Measurements from ENCODE around the gene BCAS1.

GRCh38 chr20:53990768-53991450, 79.5 kb downstream of the BCAS1 start:
- TF ChIP-seq, protein P1, sequence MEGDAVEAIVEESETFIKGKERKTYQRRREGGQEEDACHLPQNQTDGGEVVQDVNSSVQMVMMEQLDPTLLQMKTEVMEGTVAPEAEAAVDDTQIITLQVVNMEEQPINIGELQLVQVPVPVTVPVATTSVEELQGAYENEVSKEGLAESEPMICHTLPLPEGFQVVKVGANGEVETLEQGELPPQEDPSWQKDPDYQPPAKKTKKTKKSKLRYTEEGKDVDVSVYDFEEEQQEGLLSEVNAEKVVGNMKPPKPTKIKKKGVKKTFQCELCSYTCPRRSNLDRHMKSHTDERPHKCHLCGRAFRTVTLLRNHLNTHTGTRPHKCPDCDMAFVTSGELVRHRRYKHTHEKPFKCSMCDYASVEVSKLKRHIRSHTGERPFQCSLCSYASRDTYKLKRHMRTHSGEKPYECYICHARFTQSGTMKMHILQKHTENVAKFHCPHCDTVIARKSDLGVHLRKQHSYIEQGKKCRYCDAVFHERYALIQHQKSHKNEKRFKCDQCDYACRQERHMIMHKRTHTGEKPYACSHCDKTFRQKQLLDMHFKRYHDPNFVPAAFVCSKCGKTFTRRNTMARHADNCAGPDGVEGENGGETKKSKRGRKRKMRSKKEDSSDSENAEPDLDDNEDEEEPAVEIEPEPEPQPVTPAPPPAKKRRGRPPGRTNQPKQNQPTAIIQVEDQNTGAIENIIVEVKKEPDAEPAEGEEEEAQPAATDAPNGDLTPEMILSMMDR (IDR thresholded peaks at IDR 0.05): no peak
- TF ChIP-seq POLR2AphosphoS5 (IDR thresholded peaks at IDR 0.05) (no peak), POLR2A (IDR thresholded peaks at IDR 0.05) (no peak)

Measured in prostate gland (tissue), 2 donors.